ENCODE data around the gene KLK7. TPM values are rescaled to one million over a fixed set of nuclear protein-coding genes. Genes with fewer than 3 reads are reported as not detected.

Gene KLK7
- total RNA-seq, 1 donor: not detected

DNA sequence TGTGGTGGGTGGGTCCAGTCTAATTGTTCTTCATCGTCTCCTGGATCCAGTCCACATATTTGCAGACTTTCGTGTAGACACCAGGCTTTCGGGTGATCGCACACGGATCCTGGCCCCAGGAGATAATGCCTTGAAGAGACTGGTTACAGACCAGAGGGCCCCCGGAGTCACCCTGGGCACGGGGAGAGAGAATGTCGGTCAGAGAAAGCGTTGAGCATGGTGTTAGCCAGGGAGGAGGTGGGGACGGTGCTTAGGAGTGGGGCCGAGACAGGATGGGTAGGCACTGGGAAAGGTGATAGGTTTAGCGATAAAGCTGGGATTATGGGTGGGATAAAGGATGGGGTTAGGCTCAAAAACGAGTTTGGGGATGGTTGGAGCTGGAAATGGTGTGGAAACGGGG, 38.8 kb upstream of the KLK7 start:
- TF ChIP-seq, protein P1, sequence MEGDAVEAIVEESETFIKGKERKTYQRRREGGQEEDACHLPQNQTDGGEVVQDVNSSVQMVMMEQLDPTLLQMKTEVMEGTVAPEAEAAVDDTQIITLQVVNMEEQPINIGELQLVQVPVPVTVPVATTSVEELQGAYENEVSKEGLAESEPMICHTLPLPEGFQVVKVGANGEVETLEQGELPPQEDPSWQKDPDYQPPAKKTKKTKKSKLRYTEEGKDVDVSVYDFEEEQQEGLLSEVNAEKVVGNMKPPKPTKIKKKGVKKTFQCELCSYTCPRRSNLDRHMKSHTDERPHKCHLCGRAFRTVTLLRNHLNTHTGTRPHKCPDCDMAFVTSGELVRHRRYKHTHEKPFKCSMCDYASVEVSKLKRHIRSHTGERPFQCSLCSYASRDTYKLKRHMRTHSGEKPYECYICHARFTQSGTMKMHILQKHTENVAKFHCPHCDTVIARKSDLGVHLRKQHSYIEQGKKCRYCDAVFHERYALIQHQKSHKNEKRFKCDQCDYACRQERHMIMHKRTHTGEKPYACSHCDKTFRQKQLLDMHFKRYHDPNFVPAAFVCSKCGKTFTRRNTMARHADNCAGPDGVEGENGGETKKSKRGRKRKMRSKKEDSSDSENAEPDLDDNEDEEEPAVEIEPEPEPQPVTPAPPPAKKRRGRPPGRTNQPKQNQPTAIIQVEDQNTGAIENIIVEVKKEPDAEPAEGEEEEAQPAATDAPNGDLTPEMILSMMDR (IDR thresholded peaks at IDR 0.05; ENCODE audit: insufficient read depth, low read depth, low read length): no peak
- no peak for DNase-seq (ENCODE audit: low read depth)
- no peak overlapping the region for H3K4me3 ChIP-seq (ENCODE audit: low read depth, low read length)

DNA sequence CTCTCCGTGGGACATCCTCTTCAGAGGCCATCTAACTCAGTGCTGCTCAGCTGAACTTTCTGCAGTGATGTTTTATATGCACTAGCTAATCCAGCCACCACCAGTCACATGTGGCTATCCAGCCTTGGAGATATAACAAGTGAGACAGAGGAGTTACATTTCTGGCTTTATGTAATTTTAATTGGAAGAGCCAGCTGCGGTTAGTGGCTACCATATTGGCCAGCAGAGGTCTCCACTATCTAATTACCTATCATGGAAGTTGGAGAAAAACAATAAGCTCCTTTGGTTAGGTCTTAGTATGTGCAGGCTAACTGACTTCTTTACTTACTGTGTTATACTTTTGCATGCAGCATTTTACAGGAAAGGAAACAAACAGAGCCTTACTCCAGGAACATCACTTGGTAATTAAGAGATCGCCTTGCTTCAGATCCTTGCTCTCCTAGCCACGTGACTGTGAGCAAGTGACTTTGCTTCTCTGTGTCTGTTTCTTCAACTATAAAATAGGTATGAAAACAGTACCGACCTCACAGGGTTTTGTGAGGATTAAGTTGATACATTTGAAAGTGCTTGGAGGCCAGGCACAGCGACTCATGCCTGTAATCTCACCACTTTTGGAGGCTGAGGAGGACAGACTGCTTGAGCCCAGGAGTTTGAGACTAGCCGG, 37.4 kb upstream of the KLK7 start:
- H3K4me3 ChIP-seq (ENCODE audit: low read depth, low read length): no peak overlapping the region
- TF ChIP-seq, protein P1 (IDR thresholded peaks at IDR 0.05; ENCODE audit: insufficient read depth, low read depth, low read length): peak; percentile 64
- peak; percentile 60 for DNase-seq (ENCODE audit: low read depth)

DNA sequence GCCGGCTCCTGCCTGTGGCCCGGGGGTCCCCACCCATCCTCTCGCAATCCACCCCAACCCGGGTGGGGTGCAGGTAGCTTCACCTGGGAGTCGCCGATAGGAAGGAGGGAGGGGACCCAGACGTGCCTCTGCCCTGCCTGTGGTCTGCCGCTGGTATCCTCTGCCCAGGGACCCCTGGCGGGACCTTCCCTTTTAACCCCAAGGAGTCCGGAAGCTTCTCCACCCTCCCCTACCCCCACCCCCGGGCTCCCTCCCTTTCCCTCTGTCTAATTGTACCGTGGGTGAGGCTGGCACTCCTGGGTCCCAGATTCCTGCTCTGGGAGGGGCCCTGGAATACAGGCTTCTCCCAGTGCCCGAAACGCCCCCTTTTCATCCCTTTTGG, 35.8 kb upstream of the KLK7 start, which contains the start of gene KLK10:
Gene KLK10 (minus strand): TSS at position 166 of the 382 bp plus-strand sequence. CDS start 579 bp downstream, outside the sequence.
- no peak for DNase-seq (ENCODE audit: low read depth)
- TF ChIP-seq, protein P1 (IDR thresholded peaks at IDR 0.05; ENCODE audit: insufficient read depth, low read depth, low read length): no peak
- no peak within 1 kb of the TSS for H3K4me3 ChIP-seq (ENCODE audit: low read depth, low read length)

DNA sequence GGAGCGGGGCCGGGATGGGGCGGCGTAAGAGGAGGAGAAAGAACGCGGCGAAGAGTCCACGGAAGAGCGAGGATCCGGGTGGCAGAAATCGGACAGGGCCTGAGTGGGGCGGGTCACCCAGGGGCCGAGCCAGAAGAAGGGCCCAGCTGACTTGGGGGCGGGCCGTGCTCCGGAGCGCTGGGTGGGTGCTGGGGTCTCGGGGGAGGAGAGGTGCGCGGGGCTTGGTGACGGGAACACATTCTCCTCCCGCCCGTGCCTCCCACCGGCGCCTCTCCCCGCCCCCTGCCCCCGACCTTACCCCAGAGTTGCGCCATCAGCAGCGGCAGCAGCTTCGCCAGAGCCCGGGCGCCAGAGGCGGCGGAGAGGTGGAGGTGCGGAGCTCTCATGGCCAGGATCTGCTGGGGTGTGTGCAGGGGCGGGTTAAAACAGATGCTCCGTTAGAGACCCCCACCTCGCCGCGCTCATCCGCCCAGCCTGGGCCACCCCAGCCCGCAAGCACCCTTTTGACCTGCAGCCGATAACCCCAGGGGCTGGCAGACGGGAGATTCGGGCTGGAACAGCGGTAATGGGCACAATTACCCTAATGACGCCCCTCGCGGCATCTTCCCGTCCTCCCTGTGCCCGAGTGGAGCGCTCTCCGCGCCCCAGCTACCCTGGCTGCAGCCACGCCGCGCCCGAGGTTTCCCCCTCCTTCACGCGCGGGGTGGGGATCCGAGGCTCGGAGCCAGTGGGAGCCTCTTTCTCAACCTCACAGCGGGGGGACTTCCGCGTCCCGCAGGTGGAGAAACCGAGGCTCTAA, 35.2 kb upstream of the KLK7 start:
- TF ChIP-seq, protein P1 (IDR thresholded peaks at IDR 0.05; ENCODE audit: insufficient read depth, low read depth, low read length): no peak
- no peak for DNase-seq (ENCODE audit: low read depth)
- no peak overlapping the region for H3K4me3 ChIP-seq (ENCODE audit: low read depth, low read length)

DNA sequence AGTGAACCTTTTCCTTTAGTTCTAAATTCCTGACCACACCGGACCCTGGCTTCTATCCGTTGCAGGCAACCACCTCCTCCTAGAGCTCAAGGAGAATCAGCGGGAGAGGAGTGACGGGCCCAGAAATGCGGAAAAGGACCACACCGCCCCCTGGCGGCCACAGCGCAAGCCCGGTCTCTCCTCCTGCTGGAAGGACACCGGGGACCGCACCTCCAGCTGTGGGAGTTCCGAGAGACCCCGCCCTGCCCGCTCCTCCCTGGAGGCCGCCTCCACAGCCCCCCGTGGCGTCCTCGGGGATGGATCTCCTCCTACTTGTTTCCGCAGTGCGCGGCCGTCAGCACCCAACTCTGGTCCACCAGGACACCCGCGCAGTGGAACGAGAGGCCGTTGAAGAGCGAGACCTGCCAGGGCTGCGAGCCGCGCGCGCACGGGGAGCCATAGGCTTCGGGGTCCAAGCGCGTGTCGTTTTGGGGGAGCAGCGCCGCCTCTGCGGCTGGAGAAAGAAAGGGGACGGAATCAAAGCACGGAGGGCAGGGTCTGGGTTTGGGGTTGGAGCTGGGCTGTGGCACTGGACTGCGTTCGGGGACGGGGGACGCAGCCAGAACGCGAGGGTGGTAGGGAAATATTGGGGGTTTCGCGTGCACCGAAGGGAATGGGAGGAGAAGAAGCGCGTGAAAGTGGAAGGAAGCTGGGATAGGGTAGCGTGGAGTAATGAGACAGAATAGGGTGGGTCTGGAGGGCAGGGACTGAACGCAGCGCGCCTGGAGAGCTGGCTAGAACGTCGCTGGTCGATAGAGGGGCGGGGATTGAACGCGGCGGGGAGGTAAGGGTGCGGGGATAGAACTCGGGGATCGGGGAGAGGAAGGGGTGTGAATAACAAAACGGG, 33.3 kb upstream of the KLK7 start:
- TF ChIP-seq, protein P1 (IDR thresholded peaks at IDR 0.05; ENCODE audit: insufficient read depth, low read depth, low read length): peak; percentile 42
- DNase-seq (ENCODE audit: low read depth): peak; percentile 8
- H3K4me3 ChIP-seq (ENCODE audit: low read depth, low read length): no peak overlapping the region

DNA sequence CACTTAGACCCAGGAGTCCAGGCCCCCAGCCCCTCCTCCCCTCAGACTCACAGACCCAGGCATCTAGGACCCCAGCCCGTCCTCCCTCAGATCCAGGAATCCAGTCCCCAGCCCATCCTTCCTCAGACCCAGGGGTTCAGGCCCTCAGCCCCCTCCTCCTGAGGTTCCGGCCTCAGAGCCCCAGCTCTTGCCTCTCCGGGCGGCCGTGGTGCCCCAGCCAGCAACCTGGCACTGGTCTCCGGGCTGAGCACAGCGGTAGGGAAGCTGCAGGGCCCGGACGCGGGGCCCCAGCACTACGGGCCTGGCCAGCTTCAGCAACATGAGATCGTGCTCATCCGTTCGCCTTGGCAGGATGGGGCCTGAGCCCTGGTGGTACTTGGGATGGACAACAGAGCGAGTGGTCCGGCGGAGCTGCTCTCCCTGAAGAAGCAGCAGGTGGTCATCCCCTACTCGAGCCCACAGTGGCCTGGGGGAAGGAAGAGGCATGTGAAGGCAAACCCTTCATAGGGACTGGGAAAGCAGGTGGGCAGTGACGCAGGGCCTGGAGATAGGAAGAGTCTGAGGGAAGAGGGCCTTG, 32.1 kb upstream of the KLK7 start:
- TF ChIP-seq, protein P1 (IDR thresholded peaks at IDR 0.05; ENCODE audit: insufficient read depth, low read depth, low read length): no peak
- no peak overlapping the region for H3K4me3 ChIP-seq (ENCODE audit: low read depth, low read length)
- no peak for DNase-seq (ENCODE audit: low read depth)
